B cell (primary cell): ENCODE measurements around the gene CDKL4. TPM values are rescaled to one million over a fixed set of nuclear protein-coding genes. Genes with fewer than 3 reads are reported as not detected.

Experiments used
- ATAC-seq: fragments of 200-7000 bp; cut with Tn5 transposase; one replicate; pipeline ENCODE4 v1.10.0; 2021; ENCODE audit warnings: low read depth, mild to moderate bottlenecking, moderate number of reproducible peaks, moderate library complexity
- CTCF ChIA-PET: fragments of 350-600 bp; sonication (Branson Sonifier 250); formaldehyde crosslinking; loops from one replicate; lab custom pipeline; 2021; ENCODE audit warnings: antibody characterized with exemption, inconsistent platforms; lab: Charles Lee
- POLR2A ChIA-PET: fragments of 350-600 bp; sonication (Branson Sonifier 250); formaldehyde crosslinking; loops from one replicate; lab custom pipeline; 2021; ENCODE audit warnings: antibody characterized with exemption; lab: Charles Lee
- DNase-seq: peaks from one replicate; pipeline ENCODE4 v3.0.0; 2013
- H2AFZ ChIP-seq: 2 replicates; pipeline ENCODE4 v1.6.1; 2012; ENCODE audit warnings: mild to moderate bottlenecking, low read depth, low read length; ENCODE audit not compliant: insufficient read depth, poor library complexity, severe bottlenecking
- H3K27ac ChIP-seq, 2 donors: 1 replicate in 1 of 2; 2 replicates in 1 of 2; pipeline ENCODE4 v1.5.1; 2012 to 2013; ENCODE audit warnings: low read length in 2 of 2, mild to moderate bottlenecking in 2 of 2, moderate library complexity in 1 of 2
- H3K27me3 ChIP-seq, 4 experiments: fragments of 200-600 bp in 1 of 4; sonication (generic) in 1 of 4; replicated peaks in 1 of 4; 1 replicate in 2 of 4; 2 replicates in 2 of 4; pipeline versions ENCODE4 v1.6.1 to v1.7.0; 2013 to 2016; ENCODE audit warnings: low read length in 3 of 4, mild to moderate bottlenecking in 2 of 4, mixed read lengths in 1 of 4, moderate library complexity in 1 of 4; ENCODE audit not compliant: insufficient read depth in 4 of 4, control insufficient read depth in 3 of 4; ENCODE audit errors: control extremely low read depth in 1 of 4
- H3K36me3 ChIP-seq, 2 experiments: replicated peaks in 1 of 2; 1 replicate in 1 of 2; 2 replicates in 1 of 2; pipeline versions ENCODE4 v1.6.1 to v1.7.1; 2013; ENCODE audit warnings: low read length in 1 of 2; ENCODE audit not compliant: insufficient read depth in 2 of 2, control insufficient read depth in 1 of 2; ENCODE audit errors: control extremely low read depth in 1 of 2, extremely low read depth in 1 of 2
- H3K4me1 ChIP-seq, 2 donors: fragments of 200-600 bp in 1 of 2; sonication (generic) in 1 of 2; 1 replicate in 1 of 2; 2 replicates in 1 of 2; pipeline versions ENCODE4 v1.5.1 to v1.6.1; 2013 to 2017; ENCODE audit warnings: low read length in 2 of 2; ENCODE audit not compliant: control insufficient read depth in 2 of 2, insufficient read depth in 2 of 2
- H3K4me2 ChIP-seq: replicated peaks from 2 replicates; pipeline ENCODE3; 2012; ENCODE audit warnings: mild to moderate bottlenecking, low read depth, low read length; ENCODE audit not compliant: poor library complexity, severe bottlenecking
- H3K4me3 ChIP-seq, 5 experiments: fragments of 200-600 bp in 1 of 5; sonication (generic) in 1 of 5; 1 replicate in 3 of 5; 2 replicates in 2 of 5; pipeline versions ENCODE4 v1.5.1 to v1.7.0; 2011 to 2016; ENCODE audit warnings: low read length in 4 of 5, mild to moderate bottlenecking in 4 of 5, low read depth in 2 of 5, control low read depth in 1 of 5, moderate library complexity in 1 of 5; ENCODE audit not compliant: insufficient read depth in 1 of 5; ENCODE audit errors: control extremely low read depth in 1 of 5, extremely low read depth in 1 of 5
- H3K79me2 ChIP-seq: fragments of 200-600 bp; sonication (generic); one replicate; pipeline ENCODE4 v1.6.0; 2016; ENCODE audit warnings: low read length; ENCODE audit not compliant: control insufficient read depth, insufficient read depth
- H3K9ac ChIP-seq: fragments of 200-600 bp; sonication (generic); 2 replicates; pipeline ENCODE4 v1.6.1; 2017; ENCODE audit warnings: mild to moderate bottlenecking, low read length, moderate library complexity
- H3K9me3 ChIP-seq, 3 donors: one replicate each; pipeline versions ENCODE4 v1.6.1 to v1.7.1; 2013; ENCODE audit warnings: low read length in 2 of 3; ENCODE audit not compliant: control insufficient read depth in 2 of 3, insufficient read depth in 1 of 3; ENCODE audit errors: control extremely low read depth in 1 of 3
- H4K20me1 ChIP-seq: 2 replicates; pipeline ENCODE4 v1.6.0; 2012; ENCODE audit warnings: mild to moderate bottlenecking, low read length; ENCODE audit not compliant: insufficient read depth, control insufficient read depth, poor library complexity, severe bottlenecking
- H3K27ac Mint-ChIP-seq: one replicate; pipeline ENCODE4 v1.8.0; 2021; ENCODE audit warnings: mixed read lengths
- H3K27me3 Mint-ChIP-seq: one replicate; pipeline ENCODE4 v1.8.0; 2021; ENCODE audit warnings: mixed read lengths
- H3K4me1 Mint-ChIP-seq: one replicate; pipeline ENCODE4 v1.8.0; 2021; ENCODE audit warnings: mixed read lengths
- H3K4me3 Mint-ChIP-seq: one replicate; pipeline ENCODE4 v1.8.0; 2021; ENCODE audit warnings: mixed read lengths
- H3K9me3 Mint-ChIP-seq: one replicate; pipeline ENCODE4 v1.8.0; 2022; ENCODE audit warnings: mixed read lengths; ENCODE audit not compliant: insufficient read depth
- CTCF ChIP-seq: fragments of 200-600 bp; IDR thresholded peaks from one replicate; pipeline ENCODE4 v1.8.0; 2022; ENCODE audit warnings: antibody characterized with exemption, mild to moderate bottlenecking
- EZH2 ChIP-seq: IDR thresholded peaks from 2 replicates; pipeline ENCODE4 v1.6.1; 2012; ENCODE audit warnings: borderline replicate concordance, low read depth, mild to moderate bottlenecking, moderate library complexity, low read length; ENCODE audit not compliant: insufficient read depth, poor library complexity, severe bottlenecking
- WGBS: methylation state at CpG from one replicate; pipeline ENCODE4 v1.1.5; 2013; ENCODE audit warnings: missing lambda C conversion rate; ENCODE audit not compliant: insufficient coverage; 5-methylcytosine and 5-hydroxymethylcytosine counted together
- intact Hi-C: fragments of 100-400 bp; cut with micrococcal nuclease; formaldehyde crosslinking; loops from one replicate; pipeline ENCODE4 v1.10.0; 2022
- polyA plus RNA-seq: library from polyadenylated mRNA; depleted of rRNA; stranded (reverse); fragments of >200 nt; gene quantifications from 2 replicates; pipeline ENCODE4 v1.2.3, GENCODE V29; 2012
- total RNA-seq, 2 donors: library from RNA; stranded (reverse); fragments of 120-200 nt in 1 of 2; gene quantifications; 1 replicate in 1 of 2; 2 replicates in 1 of 2; pipeline versions ENCODE4 v1.2.3 to v1.2.4, GENCODE V29; 2013 to 2022

Gene CDKL4
- total and polyA plus RNA-seq, 2 donors (not counting 1 experiment from before 2014, with no cell fraction given), result not detected

- Histone ChIP-seq H3K9me3 (no peaks in the 10 kb centered on the region), H2AFZ (peak overlapping the region; percentile 53), H3K27ac (peak overlapping the region; percentile 33 to 73), H3K27me3 (no peaks in the 10 kb centered on the region), H3K4me1 (peaks cover 20 to 25% of the 10 kb centered on the region in 2 donors), H3K4me3 (no peak overlapping the region), H3K79me2 (no peaks in the 10 kb centered on the region), H3K4me2 (peak overlapping the region; percentile 50), H3K9ac (no peak overlapping the region), H4K20me1 (no peaks in the 10 kb centered on the region), H3K36me3 (no peaks in the 10 kb centered on the region)
- ATAC-seq (peak; percentile 61), DNase-seq (peak; percentile 40)
- 82% methylated on average over 2 of the region's 3 CpGs for WGBS
- H3K9me3 Mint-ChIP-seq, result no peaks in the 10 kb centered on the region
- no peak for TF ChIP-seq CTCF
- TF ChIP-seq EZH2, result no peak
- H3K27ac Mint-ChIP-seq, result peak overlapping the region; percentile 91
- peak overlapping the region; percentile 73 for H3K4me3 Mint-ChIP-seq
- peaks cover 30% of the 10 kb centered on the region for H3K4me1 Mint-ChIP-seq
- ChIA-PET CTCF (no interaction called here), POLR2A (no interaction called here)
- intact Hi-C loops, result loop anchor here (10.0 kb wide), 1 partner anchor 229 kb away; no protein-coding TSS in a partner anchor
- H3K27me3 Mint-ChIP-seq, result no peaks in the 10 kb centered on the region
Measured at GRCh38 chr2:39266139-39266805, 22.5 kb upstream of the CDKL4 start.

GRCh38 chr2:39265315-39265714 lies 21.5 kb upstream of the CDKL4 start:
- Mint-ChIP-seq H3K27ac (peak overlapping the region; percentile 77), H3K9me3 (no peaks in the 10 kb centered on the region), H3K27me3 (no peaks in the 10 kb centered on the region), H3K4me1 (peaks cover 30% of the 10 kb centered on the region), H3K4me3 (peak overlapping the region; percentile 23)
- Histone ChIP-seq H3K27ac (peak overlapping the region; percentile 17 to 73), H3K9me3 (no peaks in the 10 kb centered on the region), H3K4me1 (peaks cover 20 to 25% of the 10 kb centered on the region in 2 donors), H3K36me3 (no peaks in the 10 kb centered on the region), H3K4me3 (peak overlapping the region in 1 of 5 experiments; percentile 44), H4K20me1 (no peaks in the 10 kb centered on the region), H3K4me2 (peak overlapping the region; percentile 50), H3K9ac (peak overlapping the region; percentile 27), H3K27me3 (no peaks in the 10 kb centered on the region), H3K79me2 (no peaks in the 10 kb centered on the region), H2AFZ (peak overlapping the region; percentile 40)
- ChIA-PET CTCF (interaction anchor here (0.5 to 1.2 kb wide), 3 partner anchors 9 to 37 kb away, joined by 3 to 4 read pairs (median 3); no protein-coding TSS in a partner anchor), POLR2A (no interaction called here)
- 20% methylated on average over 1 of the region's 2 CpGs for WGBS
- intact Hi-C loops, result loop anchor here (10.0 kb wide), 1 partner anchor 229 kb away; no protein-coding TSS in a partner anchor
- TF ChIP-seq CTCF (no peak), EZH2 (no peak)
- ATAC-seq (no peak), DNase-seq (peak; percentile 14)
